ENCODE measurements around the gene MOCS3. TPM values are rescaled to one million over a fixed set of nuclear protein-coding genes. Genes with fewer than 3 reads are reported as not detected.

MOCS3 gene
- total and polyA plus RNA-seq, 10 of the 15 experiments (the other 5 are each of a cell fraction or from before 2014, with no cell fraction given) = 0.87 to 5.9 (median 3.6) TPM

- TF ChIP-seq HDAC6 (IDR thresholded peaks at IDR 0.05; ENCODE audit: unreplicated experiment) (no peak), YBX1 (IDR thresholded peaks at IDR 0.05) (no peak), HDGF (IDR thresholded peaks at IDR 0.05) (no peak), BCLAF1 (IDR thresholded peaks at IDR 0.05) (no peak)
Observed at GRCh38 chr20:51002633-51003032, 44.0 kb downstream of the MOCS3 start (continued).

- CTCF ChIA-PET = no interaction called here
- Histone ChIP-seq H3K4me2 (ENCODE audit: control insufficient read depth, insufficient read depth) (no peak overlapping the region), H2AFZ (ENCODE audit: control insufficient read depth, low read depth, low read length) (no peak overlapping the region), H3K27ac (ENCODE audit: control insufficient read depth, insufficient read depth) (no peak overlapping the region), H3K36me3 (ENCODE audit: control insufficient read depth in 2 of 2, insufficient read depth in 2 of 2, low read length in 1 of 2) (no peaks in the 10 kb centered on the region), H4K20me1 (ENCODE audit: control insufficient read depth, insufficient read depth) (no peaks in the 10 kb centered on the region), H3K79me2 (ENCODE audit: control insufficient read depth, insufficient read depth, low read length) (no peaks in the 10 kb centered on the region), H3K4me1 (ENCODE audit: control insufficient read depth, insufficient read depth, low read length) (no peaks in the 10 kb centered on the region), H3K9ac (ENCODE audit: control insufficient read depth, insufficient read depth, low read length) (no peak overlapping the region), H3K9me3 (replicated peaks; ENCODE audit: control insufficient read depth, insufficient read depth, low read length) (no peaks in the 10 kb centered on the region), H3K4me3 (no peak overlapping the region), H3K27me3 (replicated peaks in 1 of 2; ENCODE audit: control insufficient read depth in 2 of 2, insufficient read depth in 2 of 2, low read length in 1 of 2) (peaks cover 0 to 4% of the 10 kb centered on the region in 2 experiments; a peak in 2 of 4 replicates)
- no peak for ATAC-seq
- POLR2A ChIA-PET = no interaction called here
- FAIRE-seq = no peak
- in situ Hi-C loops (cut with MboI) = no loop called here
- 40% methylated on average over 21 of the region's 21 CpGs for WGBS (ENCODE audit: insufficient coverage, insufficient replicate concordance, low lambda C conversion rate, missing lambda C conversion rate)
- SMC1A ChIA-PET (ENCODE audit: uncharacterized antibody, unreplicated experiment) = no interaction called here
- no peak for TF ChIP-seq RELA (IDR thresholded peaks at IDR 0.05; ENCODE audit: borderline replicate concordance, partially characterized antibody)
- no TSS peak for BruUV-seq (replicated peaks)
- RAD21 ChIA-PET (ENCODE audit: unreplicated experiment) = no interaction called here
- intact Hi-C loops (cut with micrococcal nuclease; ENCODE audit: unreplicated experiment) = no loop called here
- DNase-seq (ENCODE audit: low read depth, low spot score) = no peak
Observed at GRCh38 chr20:51003753-51004152, 45.1 kb downstream of the MOCS3 start.
